ENCODE results near the gene SLC35E2B. TPM values are rescaled to one million over a fixed set of nuclear protein-coding genes. Genes with fewer than 3 reads are reported as not detected.
A peak's percentile ranks its signal among the peaks of the same experiment; 100 is the strongest.
"Not testable (repeated sequence)": the region's sequence is repeated elsewhere in the genome, so short reads cannot be mapped to it uniquely, and the experiment has no call there.

The SLC35E2B gene
- total and polyA plus RNA-seq, 7 donors = 9.5 to 78.1 (median 27.2) TPM

GRCh38 chr1:1730870-1731269 is 38.3 kb upstream of the SLC35E2B start:
- H3K9me3 ChIP-seq = no peaks in the 10 kb centered on the region
- intact Hi-C loops (cut with DNase I) = no loop called here
- no peaks in the 10 kb centered on the region for H3K4me1 ChIP-seq
- H3K4me3 ChIP-seq = no peak overlapping the region
- no peak overlapping the region for H3K27ac ChIP-seq
- peaks cover 4 to 42% (median 23%) of the 10 kb centered on the region in 4 donors for H3K36me3 ChIP-seq
- TF ChIP-seq POLR2AphosphoS5 (IDR thresholded peaks at IDR 0.05) (no peak), CTCF (IDR thresholded peaks at IDR 0.05) (no peak), EP300 (IDR thresholded peaks at IDR 0.05) (no peak), POLR2A (IDR thresholded peaks at IDR 0.05) (no peak)
- 96% methylated on average over 17 of the region's 17 CpGs for WGBS, 2 donors
- no peaks in the 10 kb centered on the region for H3K27me3 ChIP-seq
- no peak for DNase-seq

- not testable (repeated sequence) for DNase-seq, H3K4me1 ChIP-seq
These were observed 37.6 kb upstream of the SLC35E2B start for GRCh38 chr1:1730230-1730629.

GRCh38 chr1:1729116-1729816 is 36.7 kb upstream of the SLC35E2B start:
- H3K4me1 ChIP-seq; H3K4me3 ChIP-seq; DNase-seq; H3K27me3 ChIP-seq; H3K9me3 ChIP-seq; intact Hi-C loops (cut with DNase I): not testable (repeated sequence)
- peaks cover 4 to 36% (median 21%) of the 10 kb centered on the region in 4 donors for H3K36me3 ChIP-seq
- H3K27ac ChIP-seq = peak overlapping the region in 1 of 4 donors; percentile 57
- 88 to 91% methylated on average over 12 to 17 of the region's 18 CpGs for WGBS, 2 donors

More at GRCh38 chr1:1730230-1730629, 37.6 kb upstream of the SLC35E2B start:
- H3K4me3 ChIP-seq; H3K27me3 ChIP-seq; H3K9me3 ChIP-seq; H3K27ac ChIP-seq; intact Hi-C loops (cut with DNase I): not testable (repeated sequence)
- 88 to 94% methylated on average over 9 to 10 of the region's 13 CpGs for WGBS, 2 donors
- H3K36me3 ChIP-seq = peaks cover 4 to 40% (median 23%) of the 10 kb centered on the region in 4 donors

- H3K4me1 ChIP-seq; H3K4me3 ChIP-seq; H3K9me3 ChIP-seq; DNase-seq; H3K27me3 ChIP-seq; intact Hi-C loops (cut with DNase I): not testable (repeated sequence)
- 41 to 58% methylated on average over 12 to 14 of the region's 14 CpGs for WGBS, 2 donors
- peaks cover under 1 to 30% (median 21%) of the 10 kb centered on the region in 4 donors for H3K36me3 ChIP-seq
- peak overlapping the region in 2 of 4 donors; percentile 18 to 57 for H3K27ac ChIP-seq
These were observed 35.9 kb upstream of the SLC35E2B start for GRCh38 chr1:1728308-1729005.

GRCh38 chr1:1727131-1727651 is 34.6 kb upstream of the SLC35E2B start:
- H3K4me3 ChIP-seq; DNase-seq; H3K9me3 ChIP-seq; intact Hi-C loops (cut with DNase I); H3K4me1 ChIP-seq; H3K27ac ChIP-seq; H3K27me3 ChIP-seq: not testable (repeated sequence)
- H3K36me3 ChIP-seq = peaks cover 0 to 18% (median 10%) of the 10 kb centered on the region in 4 donors
- WGBS, 2 donors = 81 to 91% methylated on average over 11 of the region's 12 CpGs

GRCh38 chr1:1726088-1726487 is 33.5 kb upstream of the SLC35E2B start:
- H3K4me1 ChIP-seq; H3K27me3 ChIP-seq; H3K27ac ChIP-seq; DNase-seq; H3K9me3 ChIP-seq; H3K4me3 ChIP-seq; intact Hi-C loops (cut with DNase I): not testable (repeated sequence)
- H3K36me3 ChIP-seq = peaks cover 4 to 11% (median 6%) of the 10 kb centered on the region in 4 donors
- WGBS, 2 donors = 96 to 97% methylated on average over 17 of the region's 17 CpGs

GRCh38 chr1:1724035-1724864 is 31.7 kb upstream of the SLC35E2B start, which contains the start of gene CDK11A:
Gene CDK11A, minus strand, starts transcription at chr1:1724357. Its CDS starts 1,539 bp downstream, at chr1:1722818.
- H3K27me3 ChIP-seq; intact Hi-C loops (cut with DNase I); H3K4me1 ChIP-seq; H3K9me3 ChIP-seq: not testable (repeated sequence)
- Histone ChIP-seq H3K36me3 (peaks cover 0 to 19% (median 9%) of the 10 kb centered on the region in 4 donors), H3K27ac (peak within 1 kb of the TSS; percentile 84 to 90 (median 88)), H3K4me3 (peak within 1 kb of the TSS; percentile 52 to 64 (median 60))
- DNase-seq = peak; percentile 99
- TF ChIP-seq EP300 (IDR thresholded peaks at IDR 0.05) = peak in 1 of 4 donors; percentile 67
- peak; percentile 43 to 58 for TF ChIP-seq POLR2A (IDR thresholded peaks at IDR 0.05)
- TF ChIP-seq POLR2AphosphoS5 (IDR thresholded peaks at IDR 0.05) = peak; percentile 78 to 93 (median 90)
- TF ChIP-seq CTCF (IDR thresholded peaks at IDR 0.05) = peak in 3 of 4 experiments; percentile 11 to 32 (median 15)
- WGBS, 2 donors = 0% methylated on average over 54 to 61 of the region's 78 CpGs

All from sigmoid colon (tissue), 7 donors.